ENCODE data around the gene SERPINH1.

The SERPINH1 gene

DNA sequence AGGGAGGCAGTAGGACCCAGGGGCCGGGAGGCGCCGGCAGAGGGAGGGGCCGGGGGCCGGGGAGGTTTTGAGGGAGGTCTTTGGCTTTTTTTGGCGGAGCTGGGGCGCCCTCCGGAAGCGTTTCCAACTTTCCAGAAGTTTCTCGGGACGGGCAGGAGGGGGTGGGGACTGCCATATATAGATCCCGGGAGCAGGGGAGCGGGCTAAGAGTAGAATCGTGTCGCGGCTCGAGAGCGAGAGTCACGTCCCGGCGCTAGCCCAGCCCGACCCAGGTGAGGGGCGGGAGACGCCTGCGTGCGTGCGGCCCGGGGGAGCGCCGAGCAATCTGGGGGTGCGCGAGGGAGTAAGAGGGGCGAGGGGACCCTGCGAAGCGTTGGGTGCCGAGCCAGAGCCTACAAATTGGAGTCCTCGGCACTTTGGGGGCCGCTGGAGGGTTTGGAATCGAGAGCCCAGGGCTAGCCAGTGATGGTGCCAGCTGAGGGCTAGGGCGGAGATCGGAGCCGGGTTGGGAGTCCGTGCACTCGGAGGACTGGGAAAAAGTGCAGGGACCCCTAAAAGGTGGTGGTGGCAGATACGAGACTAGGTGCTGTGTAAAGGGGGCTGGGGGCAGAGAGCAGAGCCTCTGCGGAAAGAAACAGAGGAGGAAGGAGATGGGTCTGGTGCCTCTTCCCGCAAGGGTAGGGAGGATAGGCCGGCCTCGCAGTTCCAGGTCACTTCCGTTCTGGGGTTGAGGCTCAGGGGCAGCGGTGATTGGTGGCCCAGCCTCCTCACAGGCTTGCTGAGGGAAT lies at the start of gene SERPINH1:
Gene SERPINH1, plus strand, starts transcription at position 206 of the 788 bp plus-strand sequence. CDS start 4,097 bp downstream, outside the sequence.
- peak; percentile 73 for DNase-seq (ENCODE audit: low spot score)

- no peak for DNase-seq (ENCODE audit: low spot score)
Measured at GRCh38 chr11:75513250-75513649, 48.8 kb upstream of the SERPINH1 start.

GRCh38 chr11:75514596-75514995 lies 47.5 kb upstream of the SERPINH1 start:
- no peak for DNase-seq (ENCODE audit: low spot score)

DNA sequence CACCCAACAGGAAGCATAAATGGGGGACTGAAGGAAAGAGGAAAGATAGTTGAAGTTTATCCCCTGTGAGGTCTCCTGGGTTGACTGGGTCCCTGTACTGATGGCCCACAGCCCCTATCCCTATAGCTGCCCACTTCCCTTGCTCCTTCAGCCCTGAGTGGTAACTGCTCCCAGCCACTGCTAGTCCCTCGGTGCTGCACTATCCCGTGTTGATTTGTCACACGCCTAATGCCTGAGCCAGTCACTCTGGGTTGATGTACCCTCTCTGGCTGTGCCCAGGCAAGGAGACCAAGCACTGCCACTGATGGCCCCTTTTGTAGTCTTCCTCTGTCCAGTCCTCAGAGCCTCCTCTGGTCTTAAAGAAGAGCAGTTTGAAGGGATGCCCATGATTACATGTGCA lies 45.9 kb upstream of the SERPINH1 start:
- no peak for DNase-seq (ENCODE audit: low spot score)

DNA sequence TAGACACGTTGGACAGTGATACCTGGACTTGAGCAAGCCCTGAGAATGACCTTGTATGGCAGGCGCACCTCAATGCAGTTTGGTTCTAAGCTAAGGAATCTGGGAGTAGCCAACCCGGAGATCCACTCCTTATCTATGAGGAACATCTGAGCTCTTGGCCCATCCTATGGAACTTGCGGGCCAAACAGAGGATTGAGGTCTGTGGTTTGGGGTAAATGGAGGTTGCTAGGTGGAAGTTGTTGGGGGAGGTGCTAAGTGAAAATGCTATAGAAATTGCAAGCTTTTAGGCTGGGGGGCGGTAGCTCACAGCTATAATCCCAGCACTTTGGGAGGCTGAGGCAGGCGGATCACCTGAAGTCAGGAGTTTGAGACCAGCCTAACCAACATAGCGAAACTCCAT lies 45.2 kb upstream of the SERPINH1 start:
- no peak for DNase-seq (ENCODE audit: low spot score)

- DNase-seq (ENCODE audit: low spot score) = no peak
Measured at GRCh38 chr11:75518204-75518549, 43.9 kb upstream of the SERPINH1 start.

- no peak for DNase-seq (ENCODE audit: low spot score)
Measured at GRCh38 chr11:75518771-75519653, 43.0 kb upstream of the SERPINH1 start.

DNA sequence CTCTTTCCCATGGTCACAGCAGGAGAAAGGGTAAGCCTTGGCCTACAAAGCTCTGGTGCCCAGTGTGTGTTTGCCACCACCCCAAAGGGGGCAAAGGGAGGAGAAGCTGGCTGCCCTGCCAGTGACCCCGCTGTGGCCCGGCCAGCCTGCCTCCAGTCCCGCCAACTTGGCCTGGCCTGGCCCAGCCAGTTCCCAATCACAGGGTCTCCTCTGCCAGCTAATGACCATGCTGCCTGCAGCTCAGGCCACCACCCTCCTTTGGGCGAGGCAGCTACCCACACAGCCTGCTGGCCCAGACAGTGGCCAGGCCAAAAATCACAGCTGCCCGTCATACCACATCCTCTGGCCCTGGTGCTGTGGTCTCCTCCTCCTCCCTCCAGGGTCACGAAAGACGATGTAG lies 41.4 kb upstream of the SERPINH1 start:
- no peak for DNase-seq (ENCODE audit: low spot score)

GRCh38 chr11:75522286-75523044 lies 39.6 kb upstream of the SERPINH1 start:
- no peak for DNase-seq (ENCODE audit: low spot score)

DNA sequence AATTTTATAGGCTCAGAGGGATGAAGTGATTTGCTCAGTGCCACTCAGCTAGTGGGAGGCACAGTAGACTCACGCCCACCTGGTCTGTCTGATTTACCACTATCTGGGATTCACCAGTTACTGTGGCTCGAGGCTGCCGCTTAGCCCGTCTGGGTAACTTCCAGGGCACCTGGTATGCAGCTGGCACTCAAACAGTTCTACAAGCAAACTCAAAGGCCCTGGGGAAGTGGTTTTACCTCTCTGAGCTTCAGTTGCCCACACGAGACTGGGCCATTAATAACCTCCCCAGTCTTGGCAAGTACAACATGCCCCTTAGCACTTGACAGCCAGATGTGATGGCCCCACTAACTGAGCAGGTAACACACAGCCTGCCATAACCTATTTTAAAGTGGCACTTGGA lies 38.9 kb upstream of the SERPINH1 start:
- DNase-seq (ENCODE audit: low spot score) = no peak

DNA sequence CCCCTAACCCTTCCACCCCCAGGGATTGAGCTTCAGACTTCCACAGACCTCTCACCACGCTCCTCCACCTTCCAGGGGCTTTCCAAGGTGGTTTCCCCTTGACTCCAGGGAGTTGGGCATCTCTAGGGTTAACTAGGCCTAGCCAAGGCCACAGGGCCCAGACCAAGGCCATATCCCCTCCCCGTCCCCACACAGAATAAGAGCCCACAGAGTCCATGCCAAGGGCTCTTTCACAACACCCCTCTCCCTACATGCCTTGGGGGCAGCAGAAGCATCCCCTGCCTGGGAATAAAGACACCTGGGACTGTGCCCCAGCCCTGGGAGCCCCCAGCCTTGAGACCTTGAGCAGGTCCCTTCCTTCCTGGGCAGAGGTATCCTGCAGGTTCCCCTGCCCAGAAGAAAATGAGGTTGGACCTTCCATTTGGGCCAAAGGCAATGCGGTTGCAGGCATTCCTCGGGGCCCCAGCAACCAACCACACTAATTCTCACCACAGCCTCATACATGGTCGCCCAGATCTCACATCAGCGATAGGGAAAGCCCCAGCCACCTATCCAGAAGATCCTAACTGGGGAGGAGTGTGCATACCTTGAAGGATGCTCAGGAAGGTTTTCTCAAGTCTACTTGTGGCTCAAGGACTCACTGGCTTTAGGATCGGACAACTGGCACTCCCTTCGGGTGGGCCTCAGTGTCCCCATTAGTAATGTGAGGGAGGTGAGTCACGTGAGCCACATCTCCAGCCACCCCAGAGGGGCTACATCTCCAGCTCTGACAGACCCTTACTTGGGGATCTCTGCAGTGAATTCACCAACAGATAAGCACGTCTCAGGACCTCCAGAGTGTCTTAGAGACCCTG lies 38.0 kb upstream of the SERPINH1 start:
- no peak for DNase-seq (ENCODE audit: low spot score)

DNA sequence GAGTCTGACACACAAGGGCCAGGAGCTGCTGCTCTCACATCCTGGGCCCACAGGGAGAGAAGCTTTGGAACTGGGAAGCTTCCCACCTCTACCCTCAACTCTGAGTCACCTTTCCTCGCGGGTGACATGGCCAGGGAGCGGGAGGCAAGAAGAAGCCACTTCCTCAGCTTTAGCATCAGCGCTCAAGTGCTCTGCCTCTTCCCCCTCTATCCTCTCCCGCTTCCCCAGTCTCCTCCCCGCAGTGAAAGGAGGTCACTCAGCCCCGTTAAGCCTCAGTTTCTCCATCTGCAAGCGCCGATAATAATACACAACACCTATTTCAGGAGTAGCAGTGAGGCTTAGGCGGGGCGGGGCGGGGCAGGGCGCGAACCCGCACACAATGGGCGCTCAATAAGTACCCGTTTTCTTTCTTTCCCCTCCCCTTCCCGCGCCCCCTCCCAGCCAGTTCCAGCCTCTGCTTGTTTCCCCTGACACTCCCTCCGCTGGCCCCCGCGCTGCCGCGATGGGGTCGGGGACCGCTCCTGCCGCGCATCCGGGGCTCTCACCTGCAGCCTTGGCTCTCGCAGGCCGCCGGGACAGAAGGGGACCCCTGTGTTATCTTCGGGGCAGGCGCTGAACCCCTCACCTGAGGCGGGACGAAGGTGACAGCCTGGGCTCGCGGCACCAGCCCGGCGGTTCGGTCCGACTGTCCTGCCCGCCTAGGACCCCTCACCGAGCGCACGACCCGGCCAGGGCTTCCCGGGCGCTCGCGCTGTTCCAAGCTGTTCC lies 37.2 kb upstream of the SERPINH1 start:
- no peak for DNase-seq (ENCODE audit: low spot score)

DNA sequence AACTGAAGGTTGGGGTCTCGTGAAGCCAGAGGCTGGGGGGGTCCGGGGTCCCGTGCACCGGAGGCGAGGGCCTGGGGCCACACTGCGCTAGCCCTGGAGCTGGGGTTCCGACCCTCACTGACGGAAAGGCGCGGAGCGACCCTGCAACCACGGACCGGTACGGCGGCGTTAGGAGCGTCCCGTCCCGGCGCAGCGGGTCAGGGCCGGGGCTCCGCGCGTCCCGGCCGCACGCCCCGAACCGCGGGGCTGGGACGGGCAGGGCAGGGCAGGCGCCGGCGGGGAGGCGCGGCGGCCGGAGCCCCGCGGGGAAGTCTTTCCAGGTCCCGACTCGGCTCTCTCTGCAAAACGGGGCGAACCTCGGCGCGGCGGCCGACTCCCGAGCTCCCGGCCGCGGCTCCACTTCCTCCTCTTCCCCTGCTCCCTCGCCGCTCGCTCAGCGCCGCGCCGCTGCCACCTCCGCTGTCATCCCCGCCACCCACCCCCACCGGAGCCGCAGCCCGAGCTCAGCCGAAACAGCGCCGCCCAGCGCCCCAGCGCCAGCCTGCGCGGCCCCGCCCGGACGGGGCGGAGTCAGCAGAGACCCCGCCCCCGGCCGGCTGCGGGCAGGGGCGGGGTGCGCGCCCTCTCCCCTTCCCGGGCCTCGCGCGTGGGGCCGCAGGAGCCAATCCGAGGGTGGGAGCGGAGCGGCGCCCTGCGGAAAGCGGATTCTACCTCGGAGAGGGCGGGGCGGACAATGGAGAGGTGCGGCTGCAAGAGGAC lies 36.4 kb upstream of the SERPINH1 start, which contains the start of gene GDPD5:
Gene GDPD5, minus strand, starts transcription at position 509 of the 759 bp plus-strand sequence. CDS start 48,206 bp downstream, outside the sequence.
- DNase-seq (ENCODE audit: low spot score) = peak; percentile 78

GRCh38 chr11:75526192-75526541 lies 35.9 kb upstream of the SERPINH1 start:
- no peak for DNase-seq (ENCODE audit: low spot score)

GRCh38 chr11:75527130-75527529 lies 34.9 kb upstream of the SERPINH1 start:
- no peak for DNase-seq (ENCODE audit: low spot score)

GRCh38 chr11:75527938-75528735 lies 33.9 kb upstream of the SERPINH1 start:
- DNase-seq (ENCODE audit: low spot score) = no peak

DNA sequence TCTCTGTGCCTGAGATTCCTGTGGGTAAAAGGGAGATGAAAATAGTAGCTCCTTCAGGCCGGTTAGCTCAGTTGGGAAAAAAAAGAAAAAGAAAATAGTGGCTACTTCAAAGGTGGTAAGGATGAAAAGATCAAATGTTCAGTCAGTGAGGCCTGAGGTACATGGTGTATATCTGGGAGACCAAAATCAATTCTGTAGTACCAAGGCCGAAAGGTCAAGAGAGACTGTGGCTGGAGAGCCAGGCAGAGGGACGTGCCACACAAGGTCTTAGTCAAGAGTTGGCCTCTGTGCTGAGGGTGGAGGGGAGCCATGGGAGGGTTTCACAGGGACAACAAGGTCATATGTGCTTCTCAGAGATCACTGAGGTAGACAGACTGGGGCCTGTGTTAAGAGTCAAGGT lies 31.5 kb upstream of the SERPINH1 start:
- no peak for DNase-seq (ENCODE audit: low spot score)

GRCh38 chr11:75531325-75531724 lies 30.7 kb upstream of the SERPINH1 start:
- no peak for DNase-seq (ENCODE audit: low spot score)
